ENCODE data around the gene RANGAP1. TPM values are rescaled to one million over a fixed set of nuclear protein-coding genes. Genes with fewer than 3 reads are reported as not detected.

Gene RANGAP1
- total RNA-seq, 1 experiment from 2014 or later = 177 TPM

GRCh38 chr22:41229215-41229614, 56.8 kb downstream of the RANGAP1 start:
- DNase-seq (ENCODE audit: low spot score) = no peak

GRCh38 chr22:41226723-41227655, 59.0 kb downstream of the RANGAP1 start:
- H3K27me3 ChIP-seq (replicated peaks; ENCODE audit: insufficient read depth, low read depth, low read length, poor library complexity) = no peaks in the 10 kb centered on the region
- H3K4me1 ChIP-seq (ENCODE audit: insufficient read depth, low read length, poor library complexity, severe bottlenecking) = no peaks in the 10 kb centered on the region
- no TSS peak for BruUV-seq (replicated peaks)
- DNase-seq (ENCODE audit: low spot score) = no peak
- ChIA-PET POLR2A (ENCODE audit: low non-redundant PET) (no interaction called here), CTCF (no interaction called here)
- H3K27ac ChIP-seq (ENCODE audit: low read depth, low read length, poor library complexity, severe bottlenecking) = no peak overlapping the region
- intact Hi-C loops (cut with micrococcal nuclease; ENCODE audit: unreplicated experiment) = no loop called here
- H3K9me3 ChIP-seq (ENCODE audit: low read depth, low read length, poor library complexity, severe bottlenecking) = no peaks in the 10 kb centered on the region
- TF ChIP-seq EZH2 (IDR thresholded peaks at IDR 0.05; ENCODE audit: borderline replicate concordance, low read depth, low read length, poor library complexity, severe bottlenecking) (no peak), CTCF (conservative IDR thresholded peaks at IDR 0.05; ENCODE audit: low read depth, low read length) (no peak)
- H3K36me3 ChIP-seq (ENCODE audit: insufficient read depth, low read length, poor library complexity, severe bottlenecking) = peaks cover 33% of the 10 kb centered on the region
- no peak overlapping the region for H3K4me3 ChIP-seq (ENCODE audit: low read depth, low read length, poor library complexity, severe bottlenecking)

More at GRCh38 chr22:41229215-41229614, 56.8 kb downstream of the RANGAP1 start:
- ChIA-PET CTCF (interaction anchor here (0.6 kb wide), 1 partner anchor 204 kb away, joined by 3 read pairs; no protein-coding TSS in a partner anchor), POLR2A (ENCODE audit: low non-redundant PET) (no interaction called here)
- H3K4me3 ChIP-seq (ENCODE audit: low read depth, low read length, poor library complexity, severe bottlenecking) = no peak overlapping the region
- TF ChIP-seq CTCF (conservative IDR thresholded peaks at IDR 0.05; ENCODE audit: low read depth, low read length) (no peak), EZH2 (IDR thresholded peaks at IDR 0.05; ENCODE audit: borderline replicate concordance, low read depth, low read length, poor library complexity, severe bottlenecking) (no peak)
- no TSS peak for BruUV-seq (replicated peaks)
- H3K27ac ChIP-seq (ENCODE audit: low read depth, low read length, poor library complexity, severe bottlenecking) = no peak overlapping the region
- peaks cover 24% of the 10 kb centered on the region for H3K36me3 ChIP-seq (ENCODE audit: insufficient read depth, low read length, poor library complexity, severe bottlenecking)
- intact Hi-C loops (cut with micrococcal nuclease; ENCODE audit: unreplicated experiment) = no loop called here
- H3K27me3 ChIP-seq (replicated peaks; ENCODE audit: insufficient read depth, low read depth, low read length, poor library complexity) = no peaks in the 10 kb centered on the region
- no peaks in the 10 kb centered on the region for H3K4me1 ChIP-seq (ENCODE audit: insufficient read depth, low read length, poor library complexity, severe bottlenecking)
- no peaks in the 10 kb centered on the region for H3K9me3 ChIP-seq (ENCODE audit: low read depth, low read length, poor library complexity, severe bottlenecking)

- H3K4me3 ChIP-seq (ENCODE audit: low read depth, low read length, poor library complexity, severe bottlenecking) = no peak overlapping the region
- H3K27me3 ChIP-seq (replicated peaks; ENCODE audit: insufficient read depth, low read depth, low read length, poor library complexity) = no peaks in the 10 kb centered on the region
- POLR2A ChIA-PET (ENCODE audit: low non-redundant PET) = no interaction called here
- no peaks in the 10 kb centered on the region for H3K9me3 ChIP-seq (ENCODE audit: low read depth, low read length, poor library complexity, severe bottlenecking)
- H3K36me3 ChIP-seq (ENCODE audit: insufficient read depth, low read length, poor library complexity, severe bottlenecking) = peaks cover 45% of the 10 kb centered on the region
- BruUV-seq (replicated peaks) = no TSS peak
- H3K4me1 ChIP-seq (ENCODE audit: insufficient read depth, low read length, poor library complexity, severe bottlenecking) = peaks cover under 1% of the 10 kb centered on the region
- no peak for TF ChIP-seq CTCF (conservative IDR thresholded peaks at IDR 0.05; ENCODE audit: low read depth, low read length)
- no peak for TF ChIP-seq EZH2 (IDR thresholded peaks at IDR 0.05; ENCODE audit: borderline replicate concordance, low read depth, low read length, poor library complexity, severe bottlenecking)
- H3K27ac ChIP-seq (ENCODE audit: low read depth, low read length, poor library complexity, severe bottlenecking) = no peak overlapping the region
- intact Hi-C loops (cut with micrococcal nuclease; ENCODE audit: unreplicated experiment) = no loop called here
- CTCF ChIA-PET = no interaction called here
- no peak for DNase-seq (ENCODE audit: low spot score)
Observed at GRCh38 chr22:41223535-41223934, 62.5 kb downstream of the RANGAP1 start.
